GM18499 (cell line): ENCODE results near the gene SGCD.

ENCODE experiments used
- ATAC-seq: cut with Tn5 transposase; IDR thresholded peaks from one replicate; pipeline ENCODE4 v1.9.1; 2021; ENCODE audit warnings: moderate number of reproducible peaks; ENCODE audit not compliant: insufficient read depth, unreplicated experiment

SGCD gene

DNA sequence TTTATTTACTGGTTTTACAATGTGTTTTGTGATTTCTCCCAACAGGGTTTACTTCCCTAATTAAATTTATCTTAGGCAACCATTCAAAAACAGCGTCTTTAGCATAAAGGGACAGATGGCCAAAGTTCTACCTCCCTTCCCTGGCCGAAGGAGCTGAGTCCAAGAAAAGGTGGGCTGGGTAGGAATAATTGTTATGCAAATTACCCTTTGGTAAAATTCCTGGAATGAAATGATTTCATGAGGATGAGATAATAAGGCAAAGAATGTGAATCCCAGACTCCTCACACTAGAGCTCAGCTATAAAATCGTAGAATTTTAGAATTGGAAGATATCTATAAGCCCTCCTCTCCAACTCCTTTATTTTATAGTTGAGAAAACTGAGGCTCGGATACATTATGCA is 119.6 kb downstream of the SGCD start:
- no peak for ATAC-seq

DNA sequence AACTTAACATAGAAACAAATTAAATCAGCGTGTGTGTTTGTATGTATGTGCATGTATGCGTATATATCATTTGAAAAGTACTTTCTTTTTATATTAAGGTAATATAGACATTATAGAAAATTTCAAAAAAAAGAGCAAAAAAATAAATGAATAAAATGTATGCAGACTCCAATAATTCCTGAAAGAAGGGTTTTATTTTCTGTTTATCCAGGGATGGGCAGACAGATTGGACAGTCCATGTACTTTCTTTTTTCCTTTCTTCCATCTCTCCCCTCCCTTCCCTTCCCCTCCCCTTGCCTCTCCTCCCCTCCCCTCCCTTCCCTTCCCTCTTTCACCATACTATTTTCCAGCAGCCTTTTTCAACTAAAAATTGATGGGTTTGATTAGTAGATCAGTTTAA is 123.8 kb downstream of the SGCD start:
- ATAC-seq: no peak

DNA sequence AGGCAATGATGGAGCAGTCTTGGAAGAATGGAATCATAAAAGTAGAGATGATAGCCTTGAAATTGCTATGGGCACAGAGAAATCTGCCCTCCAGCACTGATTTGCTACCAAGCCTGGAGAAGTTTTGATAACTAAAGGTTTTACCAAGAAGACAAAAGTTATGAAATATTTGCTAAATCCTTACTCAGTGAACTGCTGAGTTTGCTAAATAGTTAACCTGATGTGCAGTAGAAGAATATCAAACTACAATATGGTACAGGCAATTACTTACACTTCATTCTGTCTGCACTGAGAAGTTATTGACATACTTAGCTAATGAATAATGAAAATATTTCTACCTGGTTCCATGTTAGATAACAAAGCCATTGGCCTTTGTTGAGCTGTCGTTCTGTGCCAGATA is 124.5 kb downstream of the SGCD start:
- no peak for ATAC-seq

DNA sequence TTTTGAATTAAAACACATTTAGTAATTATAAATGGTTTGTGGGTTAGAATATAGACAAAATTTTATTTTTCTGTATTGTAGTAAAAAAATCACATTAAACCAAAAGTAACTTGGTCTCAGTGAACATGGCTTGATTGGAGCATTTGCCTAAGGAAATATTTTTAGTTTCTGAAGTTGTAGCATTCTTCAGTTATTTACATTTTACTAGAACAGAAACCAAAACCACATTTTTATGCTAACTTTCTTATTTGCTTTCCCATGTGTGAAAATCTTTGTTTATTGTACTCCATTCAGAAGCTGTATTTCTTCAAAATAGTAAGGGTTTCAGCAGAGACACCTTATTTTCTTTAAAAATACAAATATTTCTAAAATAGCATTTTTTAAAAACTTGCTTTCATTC is 129.9 kb downstream of the SGCD start:
- no peak for ATAC-seq

DNA sequence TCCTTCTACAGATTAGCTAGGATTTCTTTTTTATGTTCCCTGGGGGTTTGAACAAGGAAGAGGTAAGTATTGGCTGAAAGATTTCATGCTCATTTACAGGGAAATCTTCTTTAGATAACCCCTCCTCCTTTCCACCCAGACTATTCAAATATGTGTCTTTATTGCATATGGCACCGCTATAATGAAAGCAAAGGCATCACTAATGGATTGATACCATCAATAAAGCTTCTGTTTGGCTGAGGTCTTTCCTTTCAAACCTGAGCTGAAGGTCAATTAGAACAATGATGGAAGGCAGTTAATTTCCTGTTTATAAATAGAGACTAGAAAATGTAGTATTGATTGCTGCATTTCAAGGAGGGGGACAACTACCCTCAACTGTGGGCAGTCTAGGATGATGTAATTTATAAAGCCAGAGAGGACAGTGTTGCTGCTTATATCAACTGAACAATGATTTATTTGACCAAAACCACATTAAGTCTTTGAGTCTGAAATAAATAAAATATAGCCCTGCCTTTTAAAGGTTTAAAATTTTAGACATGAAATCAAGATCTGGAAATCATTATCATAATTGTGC is 132.9 kb downstream of the SGCD start:
- ATAC-seq: no peak

DNA sequence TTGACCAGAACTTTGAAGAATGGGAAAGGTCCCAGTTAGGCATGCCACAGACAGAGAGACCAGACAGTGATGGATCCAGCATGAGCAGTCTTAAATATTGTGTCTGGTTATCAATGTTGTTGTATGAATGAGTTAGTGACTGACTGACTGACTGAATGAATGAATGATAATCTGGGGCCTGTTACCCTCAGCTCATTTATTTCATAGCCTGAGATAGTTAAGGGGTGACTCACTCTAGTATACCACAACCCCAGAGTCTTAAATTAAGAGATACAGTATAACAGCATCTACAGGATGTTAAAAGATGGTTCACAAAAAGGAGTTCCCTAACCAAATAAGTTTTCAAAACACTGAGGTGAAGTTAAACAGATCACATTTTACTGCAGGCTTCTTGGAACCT is 133.5 kb downstream of the SGCD start:
- no peak for ATAC-seq

DNA sequence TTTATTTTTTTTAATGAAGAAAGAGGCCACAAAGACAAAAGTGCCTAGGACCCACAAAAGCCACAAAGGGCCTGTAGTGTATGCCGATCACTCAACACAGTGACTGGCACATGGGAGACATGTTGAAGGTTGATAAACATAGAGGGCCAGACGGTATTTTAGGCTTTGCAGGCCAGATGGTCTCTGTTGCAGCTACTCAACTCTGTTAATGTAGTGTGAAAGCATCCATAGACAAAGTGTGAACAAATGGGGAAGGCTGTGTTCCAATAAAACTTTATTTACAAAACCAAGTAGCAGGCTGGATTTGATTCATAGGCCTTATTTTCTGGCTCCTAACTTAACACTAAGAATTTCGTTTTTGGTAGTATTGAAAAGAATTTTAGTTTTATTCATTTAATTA is 139.9 kb downstream of the SGCD start:
- ATAC-seq: no peak

DNA sequence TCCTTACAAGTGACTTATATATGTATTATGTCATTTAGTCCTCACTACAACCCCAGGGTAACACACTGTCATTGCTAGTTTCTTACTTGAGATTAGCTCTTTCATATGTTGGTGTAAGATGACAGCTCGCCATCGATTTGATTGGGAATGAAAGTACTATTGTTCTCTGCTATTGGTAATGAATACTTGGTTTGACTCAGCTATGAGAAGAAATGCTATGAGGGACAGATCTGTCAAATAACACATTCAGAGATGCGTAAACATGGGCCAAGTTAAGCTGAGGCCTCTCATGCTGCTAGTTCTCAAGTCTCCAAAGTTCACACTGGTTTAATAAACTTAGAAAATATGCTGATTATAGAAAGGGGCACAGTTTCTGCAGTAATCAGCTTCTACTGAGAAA is 142.7 kb downstream of the SGCD start:
- ATAC-seq: no peak

DNA sequence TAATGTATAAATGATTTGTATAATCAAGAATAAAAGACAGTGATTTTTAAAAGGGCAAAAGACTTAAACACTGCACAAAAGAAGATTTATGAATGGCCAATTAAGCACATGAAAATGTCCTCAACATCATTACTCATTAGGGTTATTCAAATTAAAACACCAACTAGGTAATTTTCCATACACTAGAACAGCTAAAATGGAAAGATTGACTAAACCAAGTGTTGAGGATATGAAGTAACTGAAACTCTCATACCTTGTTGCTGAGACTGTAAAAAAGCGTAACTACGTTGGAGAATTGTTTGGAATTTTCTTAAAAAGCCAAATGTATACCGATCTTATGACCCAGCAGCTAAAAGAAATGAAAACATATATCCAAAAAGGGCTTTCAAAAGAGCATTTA is 144.9 kb downstream of the SGCD start:
- ATAC-seq: no peak

DNA sequence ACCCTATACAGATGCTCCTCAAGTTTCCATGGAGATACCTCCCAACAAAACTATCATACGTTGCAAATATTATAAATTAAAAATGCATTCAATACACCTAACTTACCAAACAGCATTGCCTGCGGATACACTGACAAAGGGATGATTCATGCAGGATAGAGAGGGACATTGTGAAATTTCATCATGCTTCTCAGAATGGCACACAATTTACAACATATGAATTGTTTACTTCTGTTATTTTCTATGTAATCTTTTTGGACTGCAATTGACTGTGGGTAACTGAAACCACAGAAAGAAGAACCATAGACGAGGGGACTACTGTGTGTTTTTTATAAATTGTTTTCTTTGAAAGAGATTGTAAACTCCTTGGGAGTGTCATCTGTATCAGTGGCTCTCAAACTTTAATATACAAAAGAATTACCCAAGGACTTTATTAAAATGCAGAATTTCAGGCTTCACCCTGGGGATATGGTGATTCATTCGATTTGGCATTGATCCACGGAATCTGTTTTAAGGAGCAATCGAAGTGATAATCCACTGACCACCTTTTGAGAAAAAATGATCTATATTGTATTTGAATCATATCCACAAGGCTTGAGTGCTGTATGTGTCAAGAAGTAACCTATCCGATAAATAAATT is 146.4 kb downstream of the SGCD start:
- no peak for ATAC-seq

DNA sequence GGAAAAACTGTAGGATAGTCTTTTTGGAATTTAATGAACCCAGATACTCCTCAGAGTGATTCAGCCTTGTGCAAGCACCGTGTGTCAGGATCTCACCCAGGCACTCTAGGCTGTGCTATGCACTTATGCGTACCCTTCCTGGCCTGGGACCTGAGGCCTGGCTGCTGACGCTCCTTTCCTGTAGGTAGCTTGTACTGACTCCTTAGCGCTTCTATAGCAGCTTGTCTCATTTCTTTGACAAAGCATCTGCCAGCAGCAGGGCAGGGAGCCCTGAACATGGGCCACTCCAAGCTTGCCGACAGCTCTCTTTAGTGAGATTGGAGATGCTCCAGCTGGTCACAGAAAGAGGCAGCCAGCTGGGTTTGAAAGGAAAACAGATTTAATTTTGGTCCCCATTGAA is 147.3 kb downstream of the SGCD start:
- no peak for ATAC-seq

DNA sequence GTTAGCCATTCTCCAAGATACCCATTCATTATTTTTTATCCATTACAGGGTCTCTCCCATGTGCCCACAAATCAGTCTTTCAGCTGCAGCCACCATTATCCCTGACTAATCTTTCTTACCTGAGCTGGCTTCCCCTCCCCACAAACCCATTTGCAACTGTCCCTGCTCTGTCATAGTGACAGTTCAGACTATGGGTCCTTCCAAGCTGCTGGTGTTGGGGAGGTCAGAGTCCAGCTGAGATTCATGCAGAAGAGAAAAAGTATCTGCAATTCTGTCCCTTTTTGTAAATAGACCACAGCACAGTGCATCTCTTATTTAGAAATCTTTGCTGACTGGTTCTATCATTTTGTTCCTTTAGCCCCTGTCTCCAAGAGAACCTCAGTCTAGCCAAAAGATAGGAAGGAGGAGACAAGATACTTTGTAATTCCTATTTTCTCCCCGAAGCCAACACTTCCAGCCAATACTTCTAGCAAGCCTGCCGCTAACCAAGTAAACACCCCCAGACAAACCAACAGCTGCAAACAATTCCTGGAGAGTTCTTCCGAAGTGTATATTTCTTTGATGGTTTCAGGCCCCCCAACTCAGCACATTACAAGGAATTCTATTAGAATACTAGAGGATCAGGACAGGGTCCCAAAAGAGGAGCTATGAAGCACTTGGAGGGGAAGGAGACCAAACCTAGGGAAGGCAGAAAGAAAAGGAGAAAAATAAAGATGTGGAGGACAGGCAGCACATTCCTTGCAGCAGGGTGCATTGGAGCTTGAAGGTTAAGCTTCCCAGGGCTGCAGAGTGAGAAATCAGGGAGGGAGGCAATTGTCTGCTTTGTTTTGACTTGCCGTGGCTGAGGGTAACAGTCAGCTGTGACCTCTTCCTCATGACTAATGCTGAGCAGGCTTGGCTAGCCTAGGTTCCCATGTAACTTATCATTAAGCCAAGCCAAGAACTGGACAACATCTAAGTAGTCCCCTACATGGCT is 148.5 kb downstream of the SGCD start:
- ATAC-seq: no peak

DNA sequence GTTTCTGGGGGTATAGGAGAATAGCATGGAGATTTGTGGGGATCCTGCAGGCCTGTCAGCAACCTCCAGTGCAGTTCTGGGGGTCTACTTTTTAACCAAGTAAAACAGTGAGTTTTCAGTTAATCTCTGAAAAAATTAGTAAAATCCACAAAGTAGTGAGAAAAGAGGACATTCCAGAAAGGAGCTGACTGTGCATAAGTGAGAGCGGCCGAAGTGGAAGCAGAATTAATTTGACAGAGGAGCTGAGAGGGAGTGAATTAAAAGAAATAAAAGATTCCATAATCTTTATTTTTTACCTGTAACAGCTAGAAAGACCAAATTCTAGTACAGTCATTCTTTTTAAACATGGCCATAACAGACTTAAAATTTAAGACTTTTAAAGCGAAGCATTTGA is 149.2 kb downstream of the SGCD start:
- ATAC-seq: no peak

DNA sequence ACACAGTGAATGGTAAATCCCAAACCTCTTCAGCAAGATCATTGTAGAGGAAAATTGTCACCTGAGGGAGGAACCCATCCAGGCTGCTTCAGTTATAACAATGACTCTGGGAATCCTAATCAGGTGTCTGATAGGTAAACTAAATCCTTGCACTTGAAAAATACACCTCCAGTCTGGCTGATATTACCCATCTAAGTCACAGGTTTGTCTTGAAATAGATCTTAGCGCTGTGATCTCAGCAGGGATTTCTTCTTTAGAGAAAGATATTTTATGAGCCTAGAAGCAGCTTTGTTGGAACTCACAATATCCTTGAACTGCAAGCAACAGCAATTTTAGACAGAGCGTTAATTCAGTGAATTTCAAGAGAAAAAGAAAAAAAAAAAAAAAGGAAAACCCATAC is 149.7 kb downstream of the SGCD start:
- ATAC-seq: no peak

DNA sequence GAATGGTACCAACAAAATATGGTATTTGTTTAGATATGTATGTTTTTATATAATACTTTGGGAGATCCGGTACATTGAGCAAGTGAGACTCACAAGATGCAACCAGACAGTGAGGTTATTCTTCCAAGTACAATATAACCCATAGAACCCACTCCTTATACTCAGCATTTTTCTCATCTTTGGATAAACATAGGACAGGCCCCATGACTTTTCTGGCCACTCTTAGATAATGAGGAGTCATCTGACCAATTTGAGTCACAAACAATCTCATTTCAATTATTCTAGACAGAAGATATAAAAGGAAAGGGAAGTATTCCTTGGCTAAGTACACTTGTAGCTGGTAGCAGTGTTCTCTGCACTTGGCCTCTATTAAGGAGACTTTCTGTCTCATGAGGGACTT is 150.2 kb downstream of the SGCD start:
- ATAC-seq: no peak

DNA sequence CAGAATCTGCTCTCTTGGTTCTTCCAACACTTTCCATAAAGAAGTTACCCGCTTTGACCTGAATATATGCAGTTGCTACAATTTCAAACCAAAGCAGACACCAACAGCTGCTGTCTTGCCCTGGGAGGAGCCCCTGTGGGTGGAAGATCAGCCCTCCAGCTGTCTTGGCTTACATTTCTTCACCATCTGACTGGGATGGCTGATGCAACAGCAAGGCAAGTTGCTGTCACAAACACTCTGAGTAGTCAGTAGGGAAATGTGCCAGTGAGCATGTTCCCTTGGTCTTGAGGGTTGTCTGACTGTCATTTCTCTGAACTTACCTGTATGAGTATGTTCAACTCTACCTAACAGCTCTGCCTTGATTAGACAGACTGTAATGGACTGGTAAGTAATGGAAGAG is 152.9 kb downstream of the SGCD start:
- ATAC-seq: no peak

DNA sequence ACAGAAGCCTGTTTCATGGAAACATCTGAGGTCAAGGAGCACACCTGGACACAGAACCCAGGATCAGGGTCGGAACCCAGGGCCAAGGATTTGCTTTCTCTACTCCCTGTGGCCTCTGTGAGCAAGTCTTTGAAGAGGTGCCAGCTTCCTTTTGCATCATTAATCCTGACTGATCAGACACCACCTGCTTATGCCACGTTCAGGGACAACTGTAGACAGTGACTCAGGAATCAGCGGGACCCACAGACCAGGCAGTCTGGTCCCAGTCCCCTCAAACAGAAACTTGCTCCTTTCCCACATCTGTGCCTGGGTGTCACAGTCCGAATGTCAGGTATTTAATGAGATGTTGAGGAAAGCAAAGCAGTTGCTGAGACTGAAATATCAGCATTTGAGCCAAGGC is 154.8 kb downstream of the SGCD start:
- ATAC-seq: no peak

DNA sequence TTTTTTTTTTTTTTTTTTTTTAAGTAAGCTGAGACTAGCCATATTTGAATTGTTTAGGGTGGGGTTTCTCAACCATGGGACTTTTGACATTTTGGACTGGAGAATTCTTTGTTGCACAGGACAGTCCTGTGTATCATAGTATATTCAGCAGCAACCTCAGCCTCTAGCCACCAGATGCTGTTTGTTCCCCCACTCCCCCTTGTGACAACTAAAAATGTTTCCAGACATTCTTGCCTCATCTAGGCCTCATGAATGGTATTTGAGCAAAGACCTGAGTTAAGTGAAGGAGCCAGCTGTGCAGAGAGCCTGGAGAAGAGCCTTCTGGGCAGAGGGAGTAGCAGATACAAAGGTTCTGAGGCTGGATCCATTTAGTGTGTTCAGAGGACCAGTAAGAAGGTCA is 155.9 kb downstream of the SGCD start:
- no peak for ATAC-seq

DNA sequence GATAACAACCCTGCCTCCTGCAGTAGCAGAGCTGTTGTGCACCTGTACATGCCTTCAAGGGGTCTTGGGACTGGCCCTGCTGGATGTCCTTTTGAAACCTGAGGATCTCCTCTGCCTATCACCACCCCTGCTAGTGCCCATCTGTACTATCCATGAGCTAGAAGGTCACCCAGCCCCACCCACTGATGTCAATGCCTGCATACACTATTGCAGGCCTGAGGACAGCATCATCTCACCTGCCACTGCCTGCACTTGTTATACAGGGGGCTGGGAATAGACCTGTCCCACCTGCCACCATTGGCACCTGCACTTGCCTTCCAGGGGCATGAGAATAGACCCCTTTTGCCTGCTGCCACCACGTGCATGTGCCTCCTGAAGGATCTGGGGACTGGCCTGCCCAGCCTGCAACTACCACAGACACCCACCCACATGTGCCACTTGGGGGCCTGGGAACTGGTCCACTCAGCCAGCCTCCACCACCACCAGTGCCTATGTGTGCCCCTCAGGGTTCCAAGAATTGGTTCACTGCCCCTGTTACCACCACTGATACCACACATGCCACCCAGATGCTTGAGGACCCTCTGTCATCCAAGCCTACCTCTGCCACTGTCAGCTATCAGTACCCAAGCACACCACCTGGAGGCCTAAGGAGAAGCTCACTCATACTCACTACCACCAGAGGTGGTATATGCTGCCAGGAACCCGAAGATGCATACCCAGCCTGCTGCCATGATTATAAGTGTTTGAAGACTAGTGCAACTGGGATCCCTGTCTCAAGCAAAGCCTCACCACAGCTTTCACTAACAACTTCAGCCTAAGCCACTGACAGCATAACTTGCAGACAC is 159.7 kb downstream of the SGCD start:
- ATAC-seq: no peak

DNA sequence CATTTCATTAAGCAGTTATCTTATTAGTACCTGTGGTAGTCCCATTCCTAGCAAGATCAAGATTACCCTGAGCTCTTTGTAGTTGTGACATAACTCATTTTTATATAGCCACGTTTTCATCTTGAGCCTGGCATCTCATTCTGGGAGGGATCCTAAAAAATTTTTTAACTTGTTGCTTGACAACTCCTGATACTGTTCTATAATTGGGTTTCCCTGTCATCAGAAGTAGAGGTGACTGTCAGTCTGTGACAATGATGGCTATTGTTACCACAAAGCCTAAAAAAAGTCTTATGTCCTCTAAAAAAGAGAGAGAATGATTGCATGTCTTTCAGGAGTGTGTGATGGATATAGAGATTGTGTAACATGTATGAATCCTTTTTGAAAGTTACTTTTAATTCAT is 164.8 kb downstream of the SGCD start:
- ATAC-seq: no peak

DNA sequence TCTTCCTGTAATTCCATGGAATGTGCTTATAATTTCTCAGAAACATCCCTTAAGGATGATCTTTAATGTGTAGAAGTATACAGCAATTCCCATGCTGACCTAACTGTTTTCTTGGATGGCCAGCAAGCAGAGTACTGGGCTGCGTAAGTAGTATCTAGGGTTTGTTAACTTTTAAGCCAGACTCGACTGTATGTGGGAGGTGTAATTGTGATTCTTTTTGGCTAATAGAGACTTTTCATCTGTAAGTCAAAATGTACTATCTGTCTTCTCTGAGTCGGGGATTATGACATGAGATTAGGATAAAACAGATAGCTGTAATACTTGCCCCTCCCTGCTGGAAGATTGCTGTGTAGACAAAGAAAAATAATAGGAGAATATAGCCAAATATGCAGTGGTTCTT is 169.3 kb downstream of the SGCD start:
- ATAC-seq: no peak
